Endothelial cell (in vitro differentiated cells): Measurements from ENCODE around the gene BRINP2. TPM values are rescaled to one million over a fixed set of nuclear protein-coding genes. Genes with fewer than 3 reads are reported as not detected.

ENCODE experiments used
- DNase-seq: peaks from one replicate; pipeline ENCODE4 v3.0.0; 2021; ENCODE audit warnings: low spot score
- H3K27ac Mint-ChIP-seq: one replicate; pipeline ENCODE4 v1.8.0; 2021; ENCODE audit warnings: mixed read lengths, inconsistent platforms; ENCODE audit not compliant: unreplicated experiment
- H3K27me3 Mint-ChIP-seq: one replicate; pipeline ENCODE4 v1.8.0; 2021; ENCODE audit warnings: mild to moderate bottlenecking, moderate library complexity, mixed read lengths, inconsistent platforms; ENCODE audit not compliant: unreplicated experiment
- H3K36me3 Mint-ChIP-seq: one replicate; pipeline ENCODE4 v1.8.0; 2021; ENCODE audit warnings: mild to moderate bottlenecking, low read depth, mixed read lengths, inconsistent platforms; ENCODE audit not compliant: unreplicated experiment
- H3K4me1 Mint-ChIP-seq: one replicate; pipeline ENCODE4 v1.8.0; 2021; ENCODE audit warnings: mild to moderate bottlenecking, mixed read lengths, inconsistent platforms; ENCODE audit not compliant: unreplicated experiment
- H3K4me3 Mint-ChIP-seq: one replicate; pipeline ENCODE4 v1.8.0; 2021; ENCODE audit warnings: mild to moderate bottlenecking, mixed read lengths, inconsistent platforms; ENCODE audit not compliant: unreplicated experiment
- H3K9me3 Mint-ChIP-seq: one replicate; pipeline ENCODE4 v1.8.0; 2021; ENCODE audit warnings: mixed read lengths, inconsistent platforms; ENCODE audit not compliant: unreplicated experiment
- total RNA-seq: library from RNA; stranded (reverse); fragmentation: NEBNext Ultra II Directional; extraction: Animal tissue kit (Norgen Biotek cat#: 25700); gene quantifications from one replicate; pipeline ENCODE4 v1.2.1, GENCODE V29; 2021; ENCODE audit not compliant: unreplicated experiment
- TF ChIP-seq, protein P1 (sequence below): fragments of 200-600 bp; sonication (generic); IDR thresholded peaks from one replicate; pipeline ENCODE4 v1.5.0; 2021; ENCODE audit warnings: antibody characterized with exemption; ENCODE audit not compliant: unreplicated experiment

Gene BRINP2
- total RNA-seq, 1 donor from 2014 or later = 0.59 TPM

DNA sequence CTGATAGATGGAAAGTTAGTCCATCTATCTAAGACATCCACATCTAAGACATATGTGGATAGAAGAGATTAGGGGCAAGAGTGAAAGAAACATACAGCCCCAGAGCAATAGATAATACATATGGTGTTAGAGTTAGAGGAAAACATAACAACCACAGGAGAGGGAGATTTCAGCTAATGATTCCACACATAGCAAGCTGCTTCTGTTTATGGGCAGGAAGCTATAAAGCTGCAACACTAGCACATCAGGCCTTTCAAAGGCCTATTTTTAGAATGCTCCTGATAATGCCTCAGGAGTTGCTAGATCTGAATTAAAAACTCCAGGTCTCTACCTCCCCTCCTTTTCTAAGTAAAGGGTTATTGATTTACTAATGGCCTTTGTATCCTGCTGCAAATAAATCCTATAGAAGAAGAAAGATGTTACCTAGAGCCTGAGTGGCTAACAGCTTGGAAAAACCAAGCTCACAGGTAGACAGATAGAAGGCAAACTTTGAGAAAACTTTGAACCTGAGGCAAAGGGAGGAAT lies 36.1 kb downstream of the BRINP2 start:
- no peak for DNase-seq
- Mint-ChIP-seq H3K27me3 (no peaks in the 10 kb centered on the region), H3K27ac (no peak overlapping the region), H3K4me1 (no peaks in the 10 kb centered on the region), H3K4me3 (no peak overlapping the region), H3K36me3 (no peaks in the 10 kb centered on the region), H3K9me3 (no peaks in the 10 kb centered on the region)
- TF ChIP-seq, protein P1, sequence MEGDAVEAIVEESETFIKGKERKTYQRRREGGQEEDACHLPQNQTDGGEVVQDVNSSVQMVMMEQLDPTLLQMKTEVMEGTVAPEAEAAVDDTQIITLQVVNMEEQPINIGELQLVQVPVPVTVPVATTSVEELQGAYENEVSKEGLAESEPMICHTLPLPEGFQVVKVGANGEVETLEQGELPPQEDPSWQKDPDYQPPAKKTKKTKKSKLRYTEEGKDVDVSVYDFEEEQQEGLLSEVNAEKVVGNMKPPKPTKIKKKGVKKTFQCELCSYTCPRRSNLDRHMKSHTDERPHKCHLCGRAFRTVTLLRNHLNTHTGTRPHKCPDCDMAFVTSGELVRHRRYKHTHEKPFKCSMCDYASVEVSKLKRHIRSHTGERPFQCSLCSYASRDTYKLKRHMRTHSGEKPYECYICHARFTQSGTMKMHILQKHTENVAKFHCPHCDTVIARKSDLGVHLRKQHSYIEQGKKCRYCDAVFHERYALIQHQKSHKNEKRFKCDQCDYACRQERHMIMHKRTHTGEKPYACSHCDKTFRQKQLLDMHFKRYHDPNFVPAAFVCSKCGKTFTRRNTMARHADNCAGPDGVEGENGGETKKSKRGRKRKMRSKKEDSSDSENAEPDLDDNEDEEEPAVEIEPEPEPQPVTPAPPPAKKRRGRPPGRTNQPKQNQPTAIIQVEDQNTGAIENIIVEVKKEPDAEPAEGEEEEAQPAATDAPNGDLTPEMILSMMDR = no peak

DNA sequence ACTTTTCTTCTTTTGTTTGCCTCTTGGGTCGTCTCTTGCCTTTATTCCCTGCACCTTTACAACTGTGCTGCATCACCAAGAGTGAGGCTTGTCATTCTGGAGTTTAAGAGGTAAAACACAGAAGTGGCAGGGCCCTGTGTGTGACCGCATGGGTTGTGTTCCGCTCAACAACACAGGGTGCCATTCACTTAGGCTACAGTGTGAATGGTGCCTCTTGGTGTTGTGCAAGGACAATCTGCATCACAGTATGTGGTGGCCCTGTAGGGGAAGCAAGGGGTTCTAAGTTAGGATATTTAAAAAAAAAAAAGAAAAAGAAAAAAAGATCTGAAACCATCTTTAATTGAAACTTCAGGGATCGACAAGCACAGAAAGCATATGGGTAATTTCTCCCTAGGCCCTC lies 38.2 kb downstream of the BRINP2 start:
- H3K4me3 Mint-ChIP-seq = no peak overlapping the region
- no peaks in the 10 kb centered on the region for H3K36me3 Mint-ChIP-seq
- H3K27ac Mint-ChIP-seq = no peak overlapping the region
- no peaks in the 10 kb centered on the region for H3K27me3 Mint-ChIP-seq
- no peak for DNase-seq
- TF ChIP-seq, protein P1 = no peak
- H3K4me1 Mint-ChIP-seq = no peaks in the 10 kb centered on the region
- H3K9me3 Mint-ChIP-seq = no peaks in the 10 kb centered on the region

DNA sequence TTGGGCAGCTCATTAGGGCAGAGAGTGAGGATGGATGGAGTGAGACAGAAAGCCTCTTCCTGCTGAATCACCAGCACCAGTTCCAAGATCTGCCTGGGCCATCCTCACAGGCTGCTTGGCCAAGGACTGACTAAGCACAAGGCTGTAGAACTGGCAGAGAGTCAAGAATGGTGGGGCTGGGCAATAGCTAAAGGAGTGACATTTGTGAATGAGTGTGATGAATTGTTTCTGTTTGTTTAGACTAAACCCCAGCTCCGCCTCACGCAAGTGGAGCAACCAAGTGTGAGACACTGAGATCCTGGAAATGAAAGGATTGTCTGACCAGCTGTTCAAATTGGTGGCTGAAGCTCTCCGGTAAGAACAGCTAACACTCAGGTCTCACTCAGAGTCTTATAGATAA lies 38.6 kb downstream of the BRINP2 start:
- Mint-ChIP-seq H3K9me3 (no peaks in the 10 kb centered on the region), H3K27ac (no peak overlapping the region), H3K4me3 (no peak overlapping the region), H3K36me3 (no peaks in the 10 kb centered on the region), H3K4me1 (no peaks in the 10 kb centered on the region), H3K27me3 (no peaks in the 10 kb centered on the region)
- DNase-seq = no peak
- TF ChIP-seq, protein P1 = no peak

DNA sequence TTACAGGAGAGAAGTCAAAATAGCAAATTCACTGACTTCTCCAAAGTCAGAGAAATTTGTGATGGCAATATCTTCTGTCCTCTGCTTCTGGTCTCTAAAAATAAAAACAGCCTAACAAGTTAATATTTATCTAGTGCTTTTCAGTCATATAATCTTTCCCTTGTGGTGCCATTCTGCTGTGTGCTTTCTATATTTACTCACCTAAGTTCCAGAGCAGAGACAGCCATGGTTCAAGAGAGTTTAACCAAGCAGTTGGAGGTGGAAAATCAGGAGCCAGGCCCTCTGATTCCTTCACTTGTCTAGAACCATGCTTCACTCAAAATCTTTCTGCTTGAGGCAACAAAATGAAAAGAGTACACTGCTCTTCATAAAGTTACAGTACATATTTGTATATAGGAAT lies 39.3 kb downstream of the BRINP2 start:
- Mint-ChIP-seq H3K36me3 (no peaks in the 10 kb centered on the region), H3K4me1 (no peaks in the 10 kb centered on the region), H3K27ac (no peak overlapping the region), H3K9me3 (no peaks in the 10 kb centered on the region), H3K27me3 (no peaks in the 10 kb centered on the region), H3K4me3 (no peak overlapping the region)
- TF ChIP-seq, protein P1 = no peak
- DNase-seq = no peak

DNA sequence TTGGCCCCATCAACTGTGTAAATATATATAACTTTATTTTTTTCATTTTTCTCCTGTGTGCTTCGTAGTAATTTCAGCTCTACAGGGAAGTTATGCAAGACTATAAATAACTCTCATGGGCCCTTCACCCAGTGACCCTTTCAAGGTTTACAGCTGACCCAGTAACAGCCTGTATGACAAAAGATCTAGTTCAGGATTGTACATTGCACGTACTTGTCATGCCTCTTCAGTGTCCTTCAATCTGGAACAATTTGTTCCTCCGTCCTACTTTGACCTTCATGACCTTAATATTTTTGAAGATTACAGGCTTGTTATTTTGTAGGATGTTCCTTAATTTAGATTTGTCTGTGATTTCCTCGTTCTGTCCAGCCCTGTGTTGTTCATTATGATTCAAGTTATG lies 40.5 kb downstream of the BRINP2 start:
- TF ChIP-seq, protein P1 = no peak
- H3K4me1 Mint-ChIP-seq = no peaks in the 10 kb centered on the region
- no peak overlapping the region for H3K27ac Mint-ChIP-seq
- H3K27me3 Mint-ChIP-seq = no peaks in the 10 kb centered on the region
- no peaks in the 10 kb centered on the region for H3K9me3 Mint-ChIP-seq
- H3K4me3 Mint-ChIP-seq = no peak overlapping the region
- no peaks in the 10 kb centered on the region for H3K36me3 Mint-ChIP-seq
- DNase-seq = no peak
